Body of pancreas (tissue), 4 donors: ENCODE data around the gene CCNL2. TPM values are rescaled to one million over a fixed set of nuclear protein-coding genes. Genes with fewer than 3 reads are reported as not detected.
A peak's percentile ranks its signal among the peaks of the same experiment; 100 is the strongest.
"Not testable (repeated sequence)": the region's sequence is repeated elsewhere in the genome, so short reads cannot be mapped to it uniquely, and the experiment has no call there.

ENCODE experiments used
- ATAC-seq: fragments of 150-250 bp; one replicate; pipeline ENCODE4 v1.9.1; 2016
- DNase-seq, 4 donors: peaks; one replicate each; pipeline ENCODE4 v3.0.0-alpha.2; 2019
- H3K27ac ChIP-seq, 4 donors: fragments of 200-600 bp; sonication (generic); 1 replicate in 3 of 4; 2 replicates in 1 of 4; pipeline versions ENCODE4 v1.5.1 to v1.6.1; 2016 to 2019; ENCODE audit warnings: mild to moderate bottlenecking in 1 of 4, mixed read lengths in 1 of 4, moderate library complexity in 1 of 4
- H3K27me3 ChIP-seq, 2 donors: fragments of 200-600 bp; sonication (generic); one replicate each; pipeline ENCODE4 v1.6.0; 2016; ENCODE audit warnings: mild to moderate bottlenecking in 1 of 2
- H3K36me3 ChIP-seq, 2 donors: fragments of 200-600 bp; sonication (generic); replicated peaks in 1 of 2; 2 replicates each; pipeline ENCODE4 v1.5.1; 2016; ENCODE audit warnings: low read depth in 2 of 2; ENCODE audit not compliant: insufficient read depth in 1 of 2
- H3K4me1 ChIP-seq: fragments of 200-600 bp; sonication (generic); one replicate; pipeline ENCODE4 v1.6.0; 2016
- H3K4me3 ChIP-seq, 2 donors: fragments of 200-600 bp; sonication (generic); 1 replicate in 1 of 2; 2 replicates in 1 of 2; pipeline ENCODE4 v1.5.1; 2016 to 2019
- H3K9me3 ChIP-seq, 3 donors: fragments of 200-600 bp; sonication (generic); 1 replicate in 2 of 3; 2 replicates in 1 of 3; pipeline ENCODE4 v1.5.1; 2016
- CTCF ChIP-seq, 7 experiments: fragments of 450-650 bp in 4 of 7; fragments of 200-600 bp in 3 of 7; sonication (generic) in 3 of 7; IDR thresholded peaks; one replicate each; pipeline ENCODE4 v1.5.1; 2016 to 2019; ENCODE audit warnings: antibody characterized with exemption in 7 of 7
- POLR2A ChIP-seq, 3 donors: fragments of 450-650 bp; IDR thresholded peaks; one replicate each; pipeline ENCODE4 v1.6.1; 2016; ENCODE audit warnings: antibody characterized with exemption in 3 of 3, mild to moderate bottlenecking in 2 of 3
- WGBS, 2 donors: methylation state at CpG; one replicate each; pipeline ENCODE4 v1.1.5; 2017; 5-methylcytosine and 5-hydroxymethylcytosine counted together
- intact Hi-C: fragments of 100-400 bp; cut with DNase I; formaldehyde crosslinking; loops from one replicate; pipeline ENCODE4 v1.15.1; 2023
- total RNA-seq, 2 donors: library from RNA; depleted of rRNA; stranded (reverse); fragments of >200 nt; gene quantifications; one replicate each; pipeline ENCODE4 v1.1.0, GENCODE V29; 2016

CCNL2 gene
- total RNA-seq, 2 donors from 2014 or later: 225 to 246 TPM

GRCh38 chr1:1419813-1420653 lies 20.9 kb upstream of the CCNL2 start:
- peak; percentile 75 for ATAC-seq
- no peaks in the 10 kb centered on the region for H3K36me3 ChIP-seq
- no peaks in the 10 kb centered on the region for H3K27me3 ChIP-seq
- no peaks in the 10 kb centered on the region for H3K9me3 ChIP-seq
- peak overlapping the region; percentile 2 to 78 (median 70) for H3K27ac ChIP-seq
- WGBS, 2 donors: 9 to 20% methylated on average over 2 to 76 of the region's 112 CpGs
- peaks cover 46% of the 10 kb centered on the region for H3K4me1 ChIP-seq
- TF ChIP-seq POLR2A (IDR thresholded peaks at IDR 0.05) (peak in 1 of 3 donors; percentile 27), CTCF (IDR thresholded peaks at IDR 0.05) (peak in 2 of 7 experiments; percentile 39 to 48)
- peak in 3 of 4 donors; percentile 9 to 55 (median 39) for DNase-seq
- peak overlapping the region in 1 of 2 donors; percentile 10 for H3K4me3 ChIP-seq
- intact Hi-C loops: no loop called here

DNA sequence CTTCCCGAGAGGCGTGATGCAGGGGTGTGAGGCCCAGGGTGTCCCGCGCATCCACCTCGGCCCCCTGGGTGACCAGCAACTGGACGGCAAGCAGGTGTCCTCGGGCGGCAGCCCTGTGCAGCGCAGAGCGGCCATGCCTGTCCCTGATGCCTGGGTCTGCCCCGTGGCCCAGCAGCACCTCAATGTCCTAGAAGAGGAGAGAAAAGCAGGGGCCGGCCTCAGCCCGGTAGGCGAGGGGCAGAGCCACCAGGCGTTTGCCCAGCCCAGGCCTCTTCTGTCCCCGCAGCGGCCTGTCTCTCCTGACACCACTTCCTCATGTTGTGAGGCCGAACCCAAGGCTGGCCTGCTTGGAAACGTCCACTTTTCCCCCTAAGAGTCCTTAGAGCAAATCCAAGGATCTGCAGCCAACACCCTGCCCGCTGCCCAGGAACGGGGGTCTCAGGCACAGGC lies 20.3 kb upstream of the CCNL2 start:
- peak; percentile 20 for ATAC-seq

GRCh38 chr1:1418464-1419362 lies 19.6 kb upstream of the CCNL2 start:
- Histone ChIP-seq H3K27me3 (no peaks in the 10 kb centered on the region), H3K4me3 (no peak overlapping the region), H3K27ac (peak overlapping the region in 3 of 4 donors; percentile 68 to 78 (median 72)), H3K36me3 (no peaks in the 10 kb centered on the region), H3K4me1 (peaks cover 46% of the 10 kb centered on the region), H3K9me3 (no peaks in the 10 kb centered on the region)
- ATAC-seq: no peak
- DNase-seq: peak in 1 of 4 donors; percentile 53
- 66 to 76% methylated on average over 13 to 22 of the region's 26 CpGs for WGBS, 2 donors
- TF ChIP-seq POLR2A (IDR thresholded peaks at IDR 0.05): no peak
- TF ChIP-seq CTCF (IDR thresholded peaks at IDR 0.05): no peak
- intact Hi-C loops: no loop called here

More for the DNA sequence above, 20.3 kb upstream of the CCNL2 start:
- peak overlapping the region; percentile 2 to 78 (median 70) for H3K27ac ChIP-seq
- H3K36me3 ChIP-seq: no peaks in the 10 kb centered on the region
- WGBS, 2 donors: 53 to 83% methylated on average over 7 to 21 of the region's 21 CpGs
- H3K4me3 ChIP-seq: no peak overlapping the region
- no peaks in the 10 kb centered on the region for H3K9me3 ChIP-seq
- H3K27me3 ChIP-seq: no peaks in the 10 kb centered on the region
- no peak for DNase-seq
- H3K4me1 ChIP-seq: peaks cover 46% of the 10 kb centered on the region
- intact Hi-C loops: no loop called here
- TF ChIP-seq POLR2A (IDR thresholded peaks at IDR 0.05) (no peak), CTCF (IDR thresholded peaks at IDR 0.05) (no peak)

GRCh38 chr1:1417825-1418463 lies 18.8 kb upstream of the CCNL2 start:
- 83 to 92% methylated on average over 21 to 25 of the region's 25 CpGs for WGBS, 2 donors
- H3K36me3 ChIP-seq, DNase-seq, H3K4me3 ChIP-seq, intact Hi-C loops, H3K9me3 ChIP-seq, ATAC-seq, H3K27me3 ChIP-seq: not testable (repeated sequence)
- H3K4me1 ChIP-seq: peaks cover 46% of the 10 kb centered on the region
- H3K27ac ChIP-seq: peak overlapping the region in 3 of 4 donors; percentile 68 to 78 (median 72)

- H3K27me3 ChIP-seq, H3K9me3 ChIP-seq, DNase-seq, intact Hi-C loops, ATAC-seq, H3K4me3 ChIP-seq, H3K36me3 ChIP-seq: not testable (repeated sequence)
- WGBS, 2 donors: 62 to 70% methylated on average over 5 of the region's 5 CpGs
- peak overlapping the region in 2 of 4 donors; percentile 68 to 78 for H3K27ac ChIP-seq
- peaks cover 46% of the 10 kb centered on the region for H3K4me1 ChIP-seq
Measured at GRCh38 chr1:1417396-1417795, 18.3 kb upstream of the CCNL2 start.
